Loucy (cell line): ENCODE data around the gene XXYLT1.

Source experiments
- H2AFZ ChIP-seq: fragments of 200-600 bp; sonication (generic); 2 replicates; pipeline ENCODE4 v1.6.0; 2016; ENCODE audit warnings: antibody characterized with exemption, mild to moderate bottlenecking, low read length, moderate library complexity
- H3F3A ChIP-seq: fragments of 200-600 bp; 2 replicates; pipeline ENCODE4 v1.6.0; 2016; ENCODE audit warnings: antibody characterized with exemption, low read depth, mild to moderate bottlenecking
- H3K27me3 ChIP-seq: fragments of 200-600 bp; sonication (generic); 2 replicates; pipeline ENCODE4 v1.6.1; 2014; ENCODE audit warnings: low read length, mild to moderate bottlenecking; ENCODE audit not compliant: insufficient read depth, poor library complexity, severe bottlenecking
- H3K36me3 ChIP-seq: fragments of 200-600 bp; sonication (generic); 2 replicates; pipeline ENCODE4 v1.6.1; 2016; ENCODE audit warnings: low read length; ENCODE audit not compliant: insufficient read depth
- H3K4me1 ChIP-seq: fragments of 200-600 bp; sonication (generic); 2 replicates; pipeline ENCODE4 v1.5.1; 2014; ENCODE audit warnings: low read length, mild to moderate bottlenecking; ENCODE audit not compliant: insufficient read depth, poor library complexity, severe bottlenecking
- H3K4me2 ChIP-seq: fragments of 200-600 bp; sonication (generic); 2 replicates; pipeline ENCODE4 v1.6.0; 2014; ENCODE audit warnings: antibody characterized with exemption, low read length, low read depth, mild to moderate bottlenecking; ENCODE audit not compliant: poor library complexity, severe bottlenecking
- H3K4me3 ChIP-seq: fragments of 200-600 bp; sonication (generic); 2 replicates; pipeline ENCODE4 v1.5.1; 2014; ENCODE audit warnings: low read length, mild to moderate bottlenecking, mixed read lengths; ENCODE audit not compliant: poor library complexity, severe bottlenecking
- H3K79me2 ChIP-seq: fragments of 200-600 bp; sonication (generic); 2 replicates; pipeline ENCODE4 v1.6.1; 2014; ENCODE audit warnings: low read length; ENCODE audit not compliant: insufficient read depth
- H3K9ac ChIP-seq: fragments of 200-600 bp; sonication (generic); 2 replicates; pipeline ENCODE4 v1.6.0; 2014; ENCODE audit warnings: mild to moderate bottlenecking, low read depth, low read length, moderate library complexity; ENCODE audit not compliant: poor library complexity, severe bottlenecking
- H3K9me2 ChIP-seq: fragments of 200-600 bp; sonication (generic); replicated peaks from 2 replicates; pipeline ENCODE4 v1.6.1; 2016; ENCODE audit warnings: low read depth, low read length, mixed read lengths
- H3K9me3 ChIP-seq: fragments of 200-600 bp; sonication (generic); 2 replicates; pipeline ENCODE4 v1.6.1; 2014; ENCODE audit warnings: mild to moderate bottlenecking, antibody characterized with exemption, low read length, low read depth; ENCODE audit not compliant: insufficient read depth
- H4K20me1 ChIP-seq: fragments of 200-600 bp; sonication (generic); 2 replicates; pipeline ENCODE4 v1.6.0; 2014; ENCODE audit warnings: antibody characterized with exemption, low read length, mild to moderate bottlenecking; ENCODE audit not compliant: insufficient read depth, poor library complexity, severe bottlenecking
- CTCF ChIP-seq: fragments of 200-600 bp; sonication (generic); conservative IDR thresholded peaks from 2 replicates; pipeline ENCODE4 v1.5.1; 2014; ENCODE audit warnings: mild to moderate bottlenecking, antibody characterized with exemption, low read length
- EZH2phosphoT487 ChIP-seq: fragments of 200-600 bp; IDR thresholded peaks from 2 replicates; pipeline ENCODE4 v1.6.1; 2018; ENCODE audit warnings: antibody characterized with exemption, mild to moderate bottlenecking, moderate library complexity, borderline replicate concordance

The XXYLT1 gene

GRCh38 chr3:195059006-195059350 lies 212.0 kb downstream of the XXYLT1 start:
- Histone ChIP-seq H3F3A (no peaks in the 10 kb centered on the region), H3K4me2 (no peak overlapping the region), H3K9me2 (no peaks in the 10 kb centered on the region), H3K79me2 (no peaks in the 10 kb centered on the region), H3K36me3 (no peaks in the 10 kb centered on the region), H3K9me3 (no peaks in the 10 kb centered on the region), H3K4me1 (no peaks in the 10 kb centered on the region), H3K4me3 (no peak overlapping the region), H4K20me1 (no peaks in the 10 kb centered on the region), H3K9ac (no peak overlapping the region), H3K27me3 (no peaks in the 10 kb centered on the region), H2AFZ (no peak overlapping the region)
- TF ChIP-seq EZH2phosphoT487 (no peak), CTCF (no peak)

GRCh38 chr3:195058336-195059005 lies 212.5 kb downstream of the XXYLT1 start:
- no peaks in the 10 kb centered on the region for H3K27me3 ChIP-seq
- no peak overlapping the region for H3K9ac ChIP-seq
- no peaks in the 10 kb centered on the region for H3F3A ChIP-seq
- no peaks in the 10 kb centered on the region for H3K79me2 ChIP-seq
- H3K4me3 ChIP-seq, result no peak overlapping the region
- TF ChIP-seq EZH2phosphoT487 (no peak), CTCF (no peak)
- no peak overlapping the region for H2AFZ ChIP-seq
- no peaks in the 10 kb centered on the region for H3K9me2 ChIP-seq
- H3K36me3 ChIP-seq, result no peaks in the 10 kb centered on the region
- H4K20me1 ChIP-seq, result no peaks in the 10 kb centered on the region
- no peaks in the 10 kb centered on the region for H3K4me1 ChIP-seq
- H3K4me2 ChIP-seq, result no peak overlapping the region
- no peaks in the 10 kb centered on the region for H3K9me3 ChIP-seq

- no peak overlapping the region for H3K4me3 ChIP-seq
- H3K9me2 ChIP-seq, result no peaks in the 10 kb centered on the region
- no peaks in the 10 kb centered on the region for H3K9me3 ChIP-seq
- no peaks in the 10 kb centered on the region for H3K27me3 ChIP-seq
- no peak overlapping the region for H3K4me2 ChIP-seq
- no peak overlapping the region for H2AFZ ChIP-seq
- TF ChIP-seq EZH2phosphoT487 (no peak), CTCF (no peak)
- H3F3A ChIP-seq, result no peaks in the 10 kb centered on the region
- no peaks in the 10 kb centered on the region for H4K20me1 ChIP-seq
- H3K36me3 ChIP-seq, result no peaks in the 10 kb centered on the region
- no peaks in the 10 kb centered on the region for H3K4me1 ChIP-seq
- no peak overlapping the region for H3K9ac ChIP-seq
- H3K79me2 ChIP-seq, result no peaks in the 10 kb centered on the region
These were observed 213.2 kb downstream of the XXYLT1 start for GRCh38 chr3:195057716-195058115.
